Activated naive CD4-positive, alpha-beta T cell treated with Interleukin-2 at 50 U/mL for 16 hours (primary cell): ENCODE results near the gene ACADVL.

Experiments
- DNase-seq: peaks from one replicate; pipeline ENCODE4 v3.0.0-alpha.2; 2020

The ACADVL gene

DNA sequence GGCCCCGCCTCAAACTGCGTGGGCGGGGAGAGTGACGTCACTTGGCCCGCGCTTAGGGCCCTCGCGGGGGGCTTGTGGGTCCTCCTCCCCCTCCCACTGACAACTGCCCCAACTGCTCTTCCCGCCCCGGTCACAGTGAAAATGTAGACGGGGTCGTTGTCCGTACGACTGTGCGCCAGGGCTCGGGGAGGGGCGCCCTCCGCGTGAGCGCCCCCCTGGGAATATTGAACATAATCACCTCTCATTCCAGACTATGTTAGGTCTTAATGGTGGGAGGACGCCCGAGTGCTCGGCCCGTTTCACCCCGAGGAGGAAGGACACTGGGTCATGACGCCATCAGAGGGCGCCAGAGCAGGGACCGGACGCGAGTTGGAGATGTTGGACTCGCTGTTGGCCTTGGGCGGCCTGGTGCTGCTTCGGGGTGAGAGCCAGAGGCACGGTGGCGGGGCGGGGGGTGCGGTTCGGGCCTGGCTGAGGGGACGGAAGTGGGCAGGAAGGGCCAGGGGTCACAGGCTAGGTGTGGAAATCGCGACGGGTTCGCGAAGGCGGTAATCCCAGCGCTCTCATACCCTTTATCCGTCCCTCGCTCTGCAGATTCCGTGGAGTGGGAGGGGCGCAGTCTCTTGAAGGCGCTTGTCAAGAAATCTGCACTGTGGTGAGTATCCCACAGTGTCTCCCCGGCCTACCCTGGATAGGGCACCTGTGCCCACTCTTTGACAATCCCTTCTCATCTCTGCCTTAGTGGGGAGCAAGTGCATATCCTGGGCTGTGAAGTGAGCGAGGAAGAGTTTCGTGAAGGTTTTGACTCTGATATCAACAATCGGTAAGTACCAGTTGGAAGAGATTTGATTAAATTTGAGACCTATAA, 32.7 kb downstream of the ACADVL start, which contains the start of gene ELP5:
Gene ELP5, plus strand, starts transcription at position 40 of the 868 bp plus-strand sequence. Its CDS starts 336 bp downstream, at position 376.
- peak; percentile 89 for DNase-seq

- DNase-seq = no peak
Measured at GRCh38 chr17:7253082-7253481, 33.3 kb downstream of the ACADVL start.

DNA sequence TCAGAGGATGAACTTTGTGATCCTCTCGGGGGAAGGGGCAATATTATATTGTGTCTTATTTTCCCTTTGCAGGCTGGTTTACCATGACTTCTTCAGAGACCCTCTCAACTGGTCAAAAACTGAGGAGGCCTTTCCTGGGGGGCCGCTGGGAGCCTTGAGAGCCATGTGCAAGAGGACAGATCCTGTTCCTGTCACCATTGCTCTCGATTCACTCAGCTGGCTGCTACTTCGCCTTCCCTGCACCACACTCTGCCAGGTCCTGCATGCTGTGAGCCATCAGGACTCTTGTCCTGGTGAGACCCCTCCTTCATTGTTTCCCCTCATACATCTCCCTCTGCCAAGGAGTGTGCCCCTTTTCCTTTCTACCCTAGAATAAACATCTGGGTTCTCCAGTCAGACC, 34.8 kb downstream of the ACADVL start:
- no peak for DNase-seq

DNA sequence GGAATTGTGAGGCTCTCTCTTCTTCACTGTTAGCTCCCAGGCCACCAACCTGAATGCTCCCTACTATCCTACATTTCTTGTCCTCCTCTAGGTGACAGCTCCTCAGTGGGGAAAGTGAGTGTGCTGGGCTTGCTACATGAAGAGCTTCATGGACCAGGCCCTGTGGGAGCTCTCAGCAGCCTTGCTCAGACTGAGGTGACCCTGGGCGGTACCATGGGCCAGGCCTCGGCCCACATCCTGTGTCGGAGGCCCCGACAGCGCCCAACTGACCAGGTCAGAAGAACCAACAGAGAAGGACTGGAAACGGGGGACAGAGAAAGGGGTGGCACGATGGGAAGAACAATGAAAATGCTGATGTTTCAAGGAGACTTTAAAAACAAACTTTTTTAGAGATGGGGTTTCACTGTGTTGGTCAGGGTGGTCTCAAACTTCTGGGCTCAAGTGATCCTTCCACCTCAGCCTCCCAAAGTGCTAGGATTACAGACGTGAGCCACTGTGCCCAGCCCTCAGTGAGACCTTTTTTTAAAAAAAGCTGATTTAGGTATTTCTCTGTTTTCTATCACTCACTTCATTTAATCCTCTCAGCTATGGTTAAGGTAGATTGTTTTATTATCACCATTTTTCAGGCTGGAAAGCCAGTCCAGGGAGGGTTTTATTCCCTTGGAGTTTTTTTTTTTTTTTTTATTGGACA, 37.2 kb downstream of the ACADVL start:
- DNase-seq = no peak

- DNase-seq = no peak
Measured at GRCh38 chr17:7258731-7259554, 39.2 kb downstream of the ACADVL start.

DNA sequence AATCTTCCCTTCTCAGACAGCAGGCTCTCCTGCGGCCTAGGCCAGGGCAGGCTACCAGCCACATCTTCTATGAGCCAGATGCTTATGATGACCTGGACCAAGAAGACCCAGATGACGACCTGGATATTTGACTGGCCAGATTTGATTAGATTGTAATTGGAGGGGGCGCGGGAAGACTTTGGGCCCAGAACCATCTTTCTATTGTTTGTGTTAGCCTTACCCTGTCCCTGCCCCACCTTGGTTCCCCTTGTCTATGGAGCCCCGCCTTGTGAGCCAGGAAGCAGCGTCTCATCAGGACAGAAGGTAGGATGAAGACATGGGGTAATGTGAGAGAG, 39.8 kb downstream of the ACADVL start:
- no peak for DNase-seq

- DNase-seq = no peak
Measured at GRCh38 chr17:7260151-7260550, 40.4 kb downstream of the ACADVL start.

GRCh38 chr17:7260651-7261378, 41.1 kb downstream of the ACADVL start:
- peak; percentile 33 for DNase-seq

GRCh38 chr17:7261379-7262191, 41.8 kb downstream of the ACADVL start:
- peak; percentile 16 for DNase-seq

- DNase-seq = no peak
Measured at GRCh38 chr17:7262192-7262934, 42.6 kb downstream of the ACADVL start, which contains the start of gene CLDN7. Gene CLDN7 (minus strand): TSS chr17:7262478. CDS start chr17:7262043, 435 bp downstream.

DNA sequence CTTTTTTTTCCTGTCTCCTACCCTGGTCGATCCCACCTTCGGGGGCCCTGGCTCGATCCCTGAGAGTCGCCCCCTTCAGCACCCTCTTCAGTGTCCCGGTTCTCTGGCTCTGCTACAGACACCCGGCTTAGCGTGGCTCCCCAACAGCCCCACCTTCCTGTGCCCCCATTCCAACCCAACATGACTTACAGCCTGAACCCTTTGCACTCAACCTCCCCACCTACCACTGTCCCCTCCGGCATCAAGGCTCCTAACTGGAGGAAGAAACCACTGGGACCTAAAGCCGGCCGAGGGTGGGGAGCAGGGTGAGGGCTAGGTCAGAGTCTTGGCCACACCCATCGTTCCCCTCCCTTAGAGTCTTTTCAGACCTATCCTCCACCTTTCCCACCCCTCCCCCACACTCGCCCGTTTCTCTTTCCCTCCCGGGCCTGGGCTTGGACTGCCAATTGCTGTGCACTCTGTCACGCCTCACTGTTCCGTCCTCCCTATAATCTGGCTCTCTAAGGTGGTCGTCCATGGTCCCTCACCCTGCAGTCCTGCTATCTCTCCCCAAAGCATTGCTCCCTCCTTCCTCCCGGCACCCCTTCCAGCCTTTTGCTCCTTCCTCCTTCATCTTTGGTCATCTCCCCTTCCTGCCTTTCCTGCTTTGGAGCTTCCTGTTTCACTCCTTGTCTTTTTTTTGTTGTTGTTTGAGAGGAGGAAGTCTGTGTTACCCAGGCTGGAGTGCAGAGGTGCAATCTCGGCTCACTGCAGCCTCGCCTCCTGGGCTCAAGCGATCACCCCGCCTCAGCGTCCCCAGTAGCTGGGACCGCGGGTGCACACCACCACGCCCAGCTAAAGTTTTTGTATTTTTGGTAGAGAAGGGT, 43.4 kb downstream of the ACADVL start:
- DNase-seq = peak; percentile 21

DNA sequence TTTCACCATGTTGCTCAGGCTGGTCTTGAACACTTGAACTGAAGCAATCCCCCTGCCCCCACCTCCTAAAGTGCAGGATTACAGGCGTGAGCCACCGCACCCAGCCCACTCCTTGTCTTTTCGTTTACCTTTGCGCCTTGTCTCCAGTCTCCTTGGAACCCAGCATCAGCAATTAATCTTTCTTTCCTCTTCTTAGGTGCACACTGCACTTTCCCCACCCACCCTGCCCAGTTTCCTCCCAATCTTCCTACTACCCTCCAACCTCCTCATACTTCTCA, 44.0 kb downstream of the ACADVL start:
- DNase-seq = no peak

GRCh38 chr17:7266784-7267183, 47.0 kb downstream of the ACADVL start:
- no peak for DNase-seq
